ENCODE results near the gene LILRA5.
"Not testable (repeated sequence)": the region's sequence is repeated elsewhere in the genome, so short reads cannot be mapped to it uniquely, and the experiment has no call there.

The LILRA5 gene

GRCh38 chr19:54307389-54308020 lies 5.5 kb downstream of the LILRA5 start:
- no peak for DNase-seq (ENCODE audit: low read depth in 2 of 3, low spot score in 1 of 3)

DNA sequence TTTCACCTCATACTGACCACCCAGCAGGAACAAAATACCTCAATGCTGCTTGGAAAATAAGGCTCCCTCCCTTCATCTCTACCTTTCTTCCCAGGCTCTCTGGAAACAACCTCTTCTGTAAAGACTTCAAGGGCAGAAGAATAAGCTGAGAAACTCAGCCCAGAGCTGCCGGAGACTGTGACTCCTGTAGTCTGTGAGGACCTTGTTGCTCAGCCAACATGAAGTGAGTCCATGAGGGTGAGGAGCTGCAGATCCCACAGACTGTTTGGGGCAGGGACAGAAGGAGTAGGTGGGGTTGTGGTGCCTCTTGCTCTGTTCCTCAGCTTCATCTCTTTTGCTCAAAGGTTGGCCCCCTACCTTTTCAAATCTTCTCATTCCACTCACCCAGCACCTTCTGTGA lies 7.8 kb downstream of the LILRA5 start:
- no peak for DNase-seq (ENCODE audit: low read depth in 2 of 3, low spot score in 1 of 3)

DNA sequence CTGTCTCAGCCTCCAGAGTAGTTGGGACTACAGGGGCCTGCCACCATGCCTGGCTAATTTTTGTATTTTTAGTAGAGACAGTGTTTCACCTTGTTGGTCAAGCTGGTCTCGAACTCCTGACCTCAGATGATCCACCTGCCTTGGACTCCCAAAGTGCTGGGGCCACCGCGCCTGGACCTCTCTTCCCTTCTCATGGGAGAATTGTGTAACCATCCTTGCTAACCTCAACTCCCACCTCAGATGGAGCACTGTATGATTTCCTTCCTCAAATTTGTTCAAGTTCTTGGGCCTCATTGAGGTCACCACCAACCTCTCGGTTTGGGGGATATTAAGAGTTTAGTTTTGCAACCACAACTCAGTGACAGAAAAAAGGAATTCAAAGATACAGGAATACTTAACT lies 10.7 kb downstream of the LILRA5 start:
- no peak for DNase-seq (ENCODE audit: low read depth in 2 of 3, low spot score in 1 of 3)

DNA sequence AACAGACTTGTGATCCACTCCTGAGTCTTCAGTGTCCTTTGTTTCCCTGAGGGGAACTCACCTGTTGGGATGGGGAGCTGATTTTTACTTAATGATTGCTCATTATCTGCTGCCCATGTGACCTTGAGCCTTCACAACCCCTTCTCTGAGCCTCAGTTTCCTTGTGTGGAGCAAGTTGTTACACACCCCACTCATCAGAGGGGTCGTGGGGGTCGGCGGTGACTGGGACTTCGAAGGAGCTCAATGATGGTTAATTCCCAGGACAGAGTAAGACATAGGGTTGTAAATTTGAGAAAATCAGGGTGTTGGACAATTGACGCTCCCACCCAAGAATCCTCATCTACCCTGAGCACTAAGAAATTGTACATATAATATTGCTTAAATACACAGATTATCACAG lies 13.5 kb downstream of the LILRA5 start:
- no peak for DNase-seq (ENCODE audit: low read depth in 2 of 3, low spot score in 1 of 3)

DNA sequence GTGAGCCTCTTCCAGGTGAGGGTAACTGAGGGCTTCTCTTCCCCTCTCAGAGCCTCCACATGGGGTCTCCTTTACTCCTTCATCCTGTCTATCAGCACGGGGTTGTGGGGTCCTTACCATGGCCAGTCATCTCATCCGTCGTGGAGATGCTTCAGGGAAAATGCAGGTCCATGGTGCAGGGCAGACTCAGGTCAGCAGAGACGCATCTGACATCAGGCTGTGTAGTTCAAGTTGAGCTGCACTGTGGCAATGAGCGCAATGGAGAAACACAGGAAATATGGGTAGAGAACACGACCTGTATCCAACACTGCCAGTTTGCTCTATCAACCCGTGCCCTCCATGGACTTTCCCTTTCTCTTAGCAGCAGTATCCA lies 13.9 kb downstream of the LILRA5 start:
- no peak for DNase-seq (ENCODE audit: low read depth in 2 of 3, low spot score in 1 of 3)

GRCh38 chr19:54298357-54299125 lies 14.4 kb downstream of the LILRA5 start:
- no peak for DNase-seq (ENCODE audit: low read depth in 2 of 3, low spot score in 1 of 3)

- DNase-seq (ENCODE audit: low read depth in 2 of 3, low spot score in 1 of 3), result no peak
Observed at GRCh38 chr19:54297759-54298305, 15.1 kb downstream of the LILRA5 start.

DNA sequence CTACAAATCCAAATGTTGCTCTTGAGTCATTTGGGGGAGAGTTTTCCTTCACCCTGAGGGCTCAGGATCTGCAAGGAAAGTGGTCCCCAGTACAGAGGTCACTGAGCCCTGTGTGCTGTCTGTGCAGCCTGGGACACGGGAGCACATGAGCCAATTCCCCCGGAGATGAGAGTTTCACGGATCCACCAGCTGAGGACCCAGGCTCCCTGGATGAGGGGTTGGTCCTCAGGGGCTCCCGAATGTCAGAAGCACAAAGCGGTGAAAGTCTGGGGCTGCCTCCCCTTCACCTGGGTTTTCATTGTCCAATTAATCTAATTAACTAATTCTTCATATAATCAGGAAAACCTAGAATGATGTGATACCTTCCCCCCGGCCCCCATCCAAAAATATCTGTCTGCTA lies 18.4 kb downstream of the LILRA5 start:
- DNase-seq (ENCODE audit: low read depth in 2 of 3, low spot score in 1 of 3), result no peak

DNA sequence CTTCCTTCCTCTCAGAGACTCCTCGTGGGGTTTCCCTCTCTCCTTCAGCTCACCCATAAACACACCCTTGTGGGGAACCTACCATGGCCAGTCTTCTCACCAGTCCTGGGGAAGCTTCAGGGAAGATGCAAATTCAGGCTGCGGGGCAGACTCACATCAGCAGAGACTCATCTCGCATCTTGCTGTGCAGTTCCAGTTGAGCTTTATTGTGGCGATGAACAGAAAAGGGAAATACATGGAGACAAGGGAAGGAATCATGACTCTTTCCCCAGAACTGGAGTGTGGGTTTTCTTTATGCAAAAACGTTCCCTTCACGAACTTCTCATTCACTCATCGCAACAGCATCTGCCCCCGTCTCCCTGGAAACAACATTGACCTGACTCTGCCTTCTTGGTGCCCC lies 23.8 kb downstream of the LILRA5 start:
- not testable (repeated sequence) for DNase-seq (ENCODE audit: low read depth in 2 of 3, low spot score in 1 of 3)

GRCh38 chr19:54287456-54287855 lies 25.5 kb downstream of the LILRA5 start:
- DNase-seq (ENCODE audit: low read depth in 2 of 3, low spot score in 1 of 3), result no peak

DNA sequence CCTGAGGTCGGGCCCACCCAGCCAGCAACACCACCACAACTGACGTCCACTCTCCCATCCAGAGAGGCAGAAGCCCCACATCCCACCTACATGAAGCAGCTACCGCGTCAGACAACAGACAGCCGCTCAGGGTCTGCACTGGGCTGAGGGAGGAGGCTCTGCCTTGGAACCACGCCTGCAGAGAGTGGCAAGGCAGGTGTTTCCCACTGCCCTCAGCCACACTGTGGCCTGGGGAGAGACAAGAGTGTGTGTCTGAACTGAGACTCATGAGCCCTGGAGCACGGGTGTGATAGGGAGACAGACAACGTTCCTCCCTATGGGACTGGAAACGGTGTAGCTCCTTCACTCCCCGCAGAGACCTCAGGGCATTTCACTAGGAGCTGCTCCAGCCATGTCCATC lies 26.7 kb downstream of the LILRA5 start:
- DNase-seq (ENCODE audit: low read depth in 2 of 3, low spot score in 1 of 3), result not testable (repeated sequence)

- not testable (repeated sequence) for DNase-seq (ENCODE audit: low read depth in 2 of 3, low spot score in 1 of 3)
Observed at GRCh38 chr19:54285427-54286056, 27.4 kb downstream of the LILRA5 start.

DNA sequence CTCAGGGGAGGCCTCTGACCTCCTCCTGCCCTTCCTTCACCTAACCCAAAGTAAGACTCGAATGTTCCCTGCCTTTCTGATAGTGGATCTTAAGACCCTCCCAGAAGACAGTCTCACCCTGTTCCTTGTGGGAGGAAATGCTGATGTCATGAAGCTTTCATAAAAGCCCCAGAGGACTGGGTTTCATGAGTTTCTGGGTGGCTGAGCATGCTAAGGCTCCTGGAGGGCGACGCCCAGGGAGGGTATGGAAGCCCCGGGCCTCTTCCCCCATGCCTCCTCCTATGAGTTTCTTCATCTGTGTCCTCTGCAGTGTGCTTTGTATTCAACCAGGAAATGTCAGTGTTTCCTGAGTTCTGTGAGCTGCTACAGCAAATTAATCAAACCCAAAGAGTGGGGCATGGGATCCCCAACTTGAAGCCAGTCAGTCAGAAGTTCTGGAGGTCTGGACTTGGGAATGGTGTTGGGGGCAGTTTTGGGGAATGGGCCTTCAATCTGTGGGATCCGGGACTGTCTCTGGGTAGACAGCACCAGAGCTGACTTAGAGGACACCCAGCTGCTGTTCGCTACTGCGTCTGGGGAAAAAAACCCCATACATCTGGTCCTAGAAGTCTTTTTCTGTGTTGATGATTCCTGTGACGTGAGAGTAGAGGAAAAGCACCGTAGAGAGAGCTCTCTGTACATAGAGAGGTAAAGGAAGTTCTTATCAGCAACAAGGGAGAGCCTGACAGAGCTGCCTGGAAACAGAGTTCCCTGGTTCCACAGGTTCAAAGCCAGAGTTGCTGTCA lies 30.1 kb downstream of the LILRA5 start:
- DNase-seq (ENCODE audit: low read depth in 2 of 3, low spot score in 1 of 3), result no peak

DNA sequence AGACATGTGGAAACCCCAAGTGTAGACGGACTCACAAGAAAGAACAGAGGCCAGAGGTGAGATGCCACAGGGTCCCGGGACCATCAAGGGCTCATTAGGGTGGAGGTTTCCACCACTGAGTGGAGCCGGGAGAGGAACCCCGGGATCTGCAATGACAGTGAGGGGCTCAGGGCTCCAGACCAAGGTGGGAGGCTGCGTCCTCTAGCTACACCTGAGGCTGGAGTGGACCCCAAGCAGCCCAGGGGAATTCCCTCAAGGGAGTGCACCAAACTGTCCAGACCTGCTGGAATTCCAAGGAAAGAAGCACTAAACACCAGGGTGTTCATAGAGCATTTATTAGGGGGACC lies 31.3 kb downstream of the LILRA5 start:
- not testable (repeated sequence) for DNase-seq (ENCODE audit: low read depth in 2 of 3, low spot score in 1 of 3)

DNA sequence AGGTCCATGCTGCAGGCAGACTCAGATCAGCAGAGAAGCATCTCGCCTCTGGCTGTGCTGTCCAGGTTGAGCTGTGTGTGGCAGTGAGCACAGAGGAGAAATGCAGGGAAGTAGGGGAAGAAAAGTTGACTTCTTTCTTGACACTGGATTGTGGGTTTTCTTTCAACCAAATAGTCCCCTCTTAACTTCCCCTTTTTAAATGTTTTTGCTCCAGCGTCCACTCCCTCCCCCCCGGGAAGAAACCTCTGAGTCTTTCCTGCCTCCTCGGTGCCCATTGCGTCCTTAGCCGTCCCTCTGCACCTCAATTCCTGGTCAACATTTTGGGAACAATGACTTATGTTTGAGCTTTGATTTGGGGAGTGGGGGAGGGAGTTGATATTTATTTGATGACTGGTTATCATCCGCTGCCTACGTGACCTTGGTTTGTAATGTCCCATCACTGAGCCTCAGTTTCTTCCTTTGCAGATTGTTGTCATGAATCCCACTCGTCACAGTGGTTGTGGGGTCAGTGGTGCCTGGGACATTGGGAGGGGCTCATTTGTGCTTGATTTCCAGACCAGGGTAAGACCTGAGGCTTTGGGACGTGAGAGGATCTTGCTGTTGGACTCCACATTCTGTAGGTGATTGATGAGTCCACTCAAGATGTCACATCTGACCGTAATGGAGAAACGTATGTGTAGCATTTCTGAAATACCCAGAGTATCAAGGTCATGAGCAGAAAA lies 31.8 kb downstream of the LILRA5 start, which contains the start of gene LILRB2:
LILRB2 (minus strand) TSS at position 104 of the 722 bp plus-strand sequence. CDS start 614 bp downstream, outside the sequence.
- DNase-seq (ENCODE audit: low read depth in 2 of 3, low spot score in 1 of 3), result no peak

- not testable (repeated sequence) for DNase-seq (ENCODE audit: low read depth in 2 of 3, low spot score in 1 of 3)
Observed at GRCh38 chr19:54280441-54280840, 32.5 kb downstream of the LILRA5 start.

- not testable (repeated sequence) for DNase-seq (ENCODE audit: low read depth in 2 of 3, low spot score in 1 of 3)
Observed at GRCh38 chr19:54280025-54280424, 32.9 kb downstream of the LILRA5 start.

DNA sequence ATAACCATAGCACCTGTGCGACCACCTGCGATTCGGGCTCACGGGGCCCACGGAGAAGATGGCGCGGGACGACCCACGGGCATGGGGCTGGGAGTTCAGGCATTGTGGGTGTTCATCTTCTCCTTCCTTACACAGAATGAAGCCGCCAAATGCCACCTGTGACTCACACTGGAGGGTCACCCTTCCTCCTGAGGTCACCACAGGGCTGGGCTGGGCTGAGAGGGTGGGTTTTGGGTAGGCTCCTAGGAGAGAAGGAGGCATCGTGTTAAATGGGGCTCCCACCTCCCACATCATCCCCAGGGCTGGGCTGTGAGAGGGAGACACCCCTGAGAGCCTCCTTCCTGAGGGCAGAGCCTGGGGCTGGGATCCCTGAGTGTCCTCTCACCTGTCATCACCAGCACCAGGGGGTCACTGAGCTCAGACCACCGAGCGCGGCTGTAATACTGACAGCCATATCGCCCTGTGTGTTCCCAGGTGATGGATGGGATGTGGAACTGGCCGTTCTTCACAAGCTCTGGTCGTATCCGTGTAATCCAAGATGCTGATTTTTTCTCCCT lies 33.5 kb downstream of the LILRA5 start:
- no peak for DNase-seq (ENCODE audit: low read depth in 2 of 3, low spot score in 1 of 3)

- DNase-seq (ENCODE audit: low read depth in 2 of 3, low spot score in 1 of 3), result not testable (repeated sequence)
Observed at GRCh38 chr19:54278571-54279195, 34.3 kb downstream of the LILRA5 start.

DNA sequence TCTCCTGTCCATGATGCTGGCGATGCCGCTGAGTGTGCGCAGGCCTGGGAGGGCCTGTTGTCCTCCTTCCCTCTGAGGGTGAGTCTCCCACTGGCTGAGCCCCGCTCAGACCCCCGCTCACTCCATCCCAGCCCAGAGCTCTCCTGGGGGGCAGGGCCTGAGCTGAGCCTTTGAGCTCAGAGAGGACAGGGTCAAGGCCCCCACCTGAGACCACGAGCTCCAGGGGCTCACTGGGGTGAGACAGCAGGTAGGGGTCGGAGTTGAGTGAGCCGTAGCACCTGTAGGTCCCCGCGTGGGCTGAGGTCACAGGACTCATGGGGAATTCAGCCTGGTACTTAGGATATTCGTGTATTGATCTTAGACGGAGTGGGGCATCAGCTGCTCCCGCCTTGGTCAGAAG lies 34.9 kb downstream of the LILRA5 start:
- DNase-seq (ENCODE audit: low read depth in 2 of 3, low spot score in 1 of 3), result not testable (repeated sequence)
